GM12878 (cell line): ENCODE data around the gene MAP3K4. TPM values are rescaled to one million over a fixed set of nuclear protein-coding genes. Genes with fewer than 3 reads are reported as not detected.

Source experiments
- ATAC-seq: fragments of 200-7000 bp; cut with Tn5 transposase; 3 replicates; pipeline ENCODE4 v1.9.1; 2020; ENCODE audit warnings: mild to moderate bottlenecking, moderate library complexity
- BruUV-seq: library from RNA; stranded (reverse); fragments of 400-500 nt; replicated peaks from 2 replicates; lab custom pipeline; 2021; lab: Mats Ljungman, UMichigan
- CTCF ChIA-PET: fragments of 300-600 bp; sonication (Branson Sonifier 250); formaldehyde crosslinking; extraction: SDS; loops from one replicate; lab custom pipeline; 2021; ENCODE audit warnings: inconsistent platforms; lab: Yijun Ruan, JAX
- POLR2A ChIA-PET: fragments of 350-600 bp; formaldehyde crosslinking; extraction: SDS; loops from one replicate; lab custom pipeline; 2021; ENCODE audit warnings: inconsistent platforms; lab: Charles Lee
- RAD21 ChIA-PET: fragments of 300-600 bp; sonication (Branson Sonifier 250); formaldehyde crosslinking; loops from one replicate; lab custom pipeline; 2023; ENCODE audit warnings: antibody characterized with exemption; ENCODE audit not compliant: unreplicated experiment; lab: Charles Lee
- SMC1A ChIA-PET: fragments of 300-600 bp; sonication (Branson Sonifier 250); formaldehyde crosslinking; loops from one replicate; lab custom pipeline; 2023; ENCODE audit not compliant: unreplicated experiment, uncharacterized antibody; lab: Charles Lee
- DNase-seq: peaks from one replicate; pipeline ENCODE4 v3.0.0-alpha.2; 2011; ENCODE audit warnings: low read depth, low spot score
- FAIRE-seq: peaks from 3 replicates; lab custom pipeline; 2011; peaks lifted over from hg19 to GRCh38; lab: Jason Lieb, UNC
- H2AFZ ChIP-seq: 2 replicates; pipeline ENCODE4 v1.6.0; 2011; ENCODE audit warnings: low read depth, low read length, control low read depth; ENCODE audit not compliant: control insufficient read depth
- H3K27ac ChIP-seq: 2 replicates; pipeline ENCODE4 v1.5.1; 2011; ENCODE audit warnings: control low read depth; ENCODE audit not compliant: control insufficient read depth, insufficient read depth
- H3K27me3 ChIP-seq, 2 experiments: replicated peaks in 1 of 2; 2 replicates each; pipeline versions ENCODE4 v1.6.0 to v1.6.1; 2011; ENCODE audit warnings: low read length in 1 of 2; ENCODE audit not compliant: control insufficient read depth in 2 of 2, insufficient read depth in 2 of 2
- H3K36me3 ChIP-seq, 2 experiments: 2 replicates each; pipeline ENCODE4 v1.5.1; 2011; ENCODE audit warnings: low read length in 1 of 2; ENCODE audit not compliant: control insufficient read depth in 2 of 2, insufficient read depth in 2 of 2
- H3K4me1 ChIP-seq: 2 replicates; pipeline ENCODE4 v1.6.1; 2011; ENCODE audit warnings: mild to moderate bottlenecking, low read length, moderate library complexity, mixed read lengths; ENCODE audit not compliant: control insufficient read depth, insufficient read depth
- H3K4me2 ChIP-seq: 2 replicates; pipeline ENCODE4 v1.6.0; 2011; ENCODE audit warnings: control low read depth; ENCODE audit not compliant: control insufficient read depth, insufficient read depth
- H3K4me3 ChIP-seq: fragments of 200-600 bp; sonication (generic); 2 replicates; pipeline ENCODE4 v1.5.1; 2016
- H3K79me2 ChIP-seq: 2 replicates; pipeline ENCODE4 v1.6.0; 2011; ENCODE audit warnings: low read length; ENCODE audit not compliant: control insufficient read depth, insufficient read depth
- H3K9ac ChIP-seq: 2 replicates; pipeline ENCODE4 v1.8.0; 2011; ENCODE audit warnings: low read length, control low read depth, mixed read lengths; ENCODE audit not compliant: control insufficient read depth, insufficient read depth
- H3K9me3 ChIP-seq: replicated peaks from 3 replicates; pipeline ENCODE4 v1.5.1; 2011; ENCODE audit warnings: mild to moderate bottlenecking, low read length; ENCODE audit not compliant: control insufficient read depth, insufficient read depth
- H4K20me1 ChIP-seq: 2 replicates; pipeline ENCODE4 v1.6.0; 2011; ENCODE audit not compliant: control insufficient read depth, insufficient read depth
- ATF7 ChIP-seq: fragments of 450-650 bp; IDR thresholded peaks from 2 replicates; pipeline ENCODE4 v1.6.1; 2016; ENCODE audit warnings: low read depth, mild to moderate bottlenecking
- BACH1 ChIP-seq: fragments of 450-650 bp; IDR thresholded peaks from 2 replicates; pipeline ENCODE4 v1.6.1; 2017; ENCODE audit warnings: mild to moderate bottlenecking, borderline replicate concordance
- BCL11A ChIP-seq: IDR thresholded peaks from 2 replicates; pipeline ENCODE4 v1.6.1; 2011; ENCODE audit warnings: low read depth, low read length
- EP300 ChIP-seq, 2 experiments: fragments of 150-350 bp in 1 of 2; IDR thresholded peaks; 2 replicates each; pipeline ENCODE4 v1.6.1; 2011 to 2012; ENCODE audit warnings: low read depth in 2 of 2, low read length in 2 of 2, borderline replicate concordance in 1 of 2, improper control_type of control experiment in 1 of 2, inconsistent platforms in 1 of 2; ENCODE audit not compliant: control insufficient read depth in 1 of 2
- FOS ChIP-seq: IDR thresholded peaks from 3 replicates; pipeline ENCODE4 v1.6.1; 2011; ENCODE audit warnings: borderline replicate concordance; ENCODE audit not compliant: insufficient read length; ENCODE audit errors: extremely low read depth
- IRF4 ChIP-seq: IDR thresholded peaks from 2 replicates; pipeline ENCODE4 v1.6.1; 2011; ENCODE audit warnings: low read depth, low read length
- IRF5 ChIP-seq: fragments of 450-650 bp; IDR thresholded peaks from 2 replicates; pipeline ENCODE4 v1.6.1; 2017; ENCODE audit warnings: borderline replicate concordance
- MEF2A ChIP-seq: IDR thresholded peaks from 2 replicates; pipeline ENCODE4 v1.6.1; 2011; ENCODE audit warnings: low read depth, mild to moderate bottlenecking, low read length, moderate library complexity; ENCODE audit not compliant: insufficient read depth
- MXI1 ChIP-seq: fragments of 150-350 bp; IDR thresholded peaks from 2 replicates; pipeline ENCODE4 v1.6.1; 2011; ENCODE audit warnings: low read depth, mild to moderate bottlenecking, inconsistent platforms, low read length, improper control_type of control experiment
- NFYA ChIP-seq: IDR thresholded peaks from 2 replicates; pipeline ENCODE4 v1.6.1; 2011; ENCODE audit warnings: low read depth, mild to moderate bottlenecking, low read length, improper control_type of control experiment, borderline replicate concordance
- POLR2A ChIP-seq: IDR thresholded peaks from 2 replicates; pipeline ENCODE4 v1.6.1; 2011; ENCODE audit warnings: low read depth, mild to moderate bottlenecking, low read length
- SMC3 ChIP-seq: IDR thresholded peaks from 2 replicates; pipeline ENCODE4 v1.6.1; 2011; ENCODE audit warnings: low read length, improper control_type of control experiment, borderline replicate concordance
- STAT1 ChIP-seq: fragments of 450-650 bp; conservative IDR thresholded peaks from 2 replicates; pipeline ENCODE4 v1.6.1; 2014; ENCODE audit warnings: antibody characterized with exemption, mild to moderate bottlenecking
- SUPT20H ChIP-seq: IDR thresholded peaks from 2 replicates; pipeline ENCODE4 v1.6.1; 2011; ENCODE audit warnings: low read depth, mild to moderate bottlenecking, low read length, moderate library complexity, borderline replicate concordance; ENCODE audit not compliant: control insufficient read depth
- TAF1 ChIP-seq: IDR thresholded peaks from 2 replicates; pipeline ENCODE4 v1.6.1; 2011; ENCODE audit warnings: mild to moderate bottlenecking, low read depth, low read length, borderline replicate concordance
- USF2 ChIP-seq: IDR thresholded peaks from 2 replicates; pipeline ENCODE4 v1.6.1; 2011; ENCODE audit warnings: low read depth, low read length, improper control_type of control experiment, borderline replicate concordance
- ZBED1 ChIP-seq: IDR thresholded peaks from 2 replicates; pipeline ENCODE4 v1.6.1; 2016; ENCODE audit warnings: borderline replicate concordance
- ZNF274 ChIP-seq: IDR thresholded peaks from one replicate; pipeline ENCODE4 v1.8.0; 2011; ENCODE audit not compliant: insufficient read length, insufficient read depth
- WGBS: methylation state at CpG from one replicate; pipeline ENCODE4 v1.1.6; 2016; ENCODE audit warnings: low lambda C conversion rate; ENCODE audit not compliant: insufficient replicate concordance, insufficient coverage; ENCODE audit errors: missing lambda C conversion rate; 5-methylcytosine and 5-hydroxymethylcytosine counted together
- in situ Hi-C: fragments of 300-500 bp; cut with MboI; formaldehyde crosslinking; loops from 9 replicates; pipeline ENCODE4 v1.14.3; 2018; ENCODE audit warnings: mixed read lengths
- intact Hi-C: fragments of 100-400 bp; cut with micrococcal nuclease; formaldehyde crosslinking; loops from one replicate; pipeline ENCODE4 v1.14.2; 2022; ENCODE audit not compliant: unreplicated experiment
- polyA plus RNA-seq, 11 experiments: library from polyadenylated mRNA; depleted of rRNA in 4 of 11; unstranded in 6 of 11; stranded (reverse) in 5 of 11; fragments of >200 nt; fragmentation: Nextera tagmentation in 4 of 11; fragmentation: Illumina TruSeq in 1 of 11; extraction: Ambion mirVana in 4 of 11; extraction: Trizol in 1 of 11; gene quantifications; 1 replicate in 1 of 11; 2 replicates in 10 of 11; pipeline versions ENCODE4 v1.2.1 to v1.2.3, GENCODE V29; 2011 to 2016; ENCODE audit warnings: inconsistent platforms in 2 of 11, missing spikeins in 2 of 11, low read depth in 1 of 11
- total RNA-seq, 4 experiments: library from RNA; depleted of rRNA in 3 of 4; stranded (reverse); fragments of >200 nt in 3 of 4; fragmentation: Illumina TruSeq in 1 of 4; extraction: Trizol in 1 of 4; gene quantifications; 2 replicates each; pipeline versions ENCODE4 v1.2.1 to v1.2.3, GENCODE V29; 2013 to 2021
- TF ChIP-seq, protein P1 (sequence below): fragments of 450-650 bp; formaldehyde crosslinking; IDR thresholded peaks from 2 replicates; pipeline ENCODE4 v1.4.0; 2020; ENCODE audit warnings: mild to moderate bottlenecking, moderate library complexity

MAP3K4 gene
- total and polyA plus RNA-seq, 10 of the 15 experiments (the other 5 are each of a cell fraction or from before 2014, with no cell fraction given): 14.0 to 44.5 (median 23.1) TPM

- ChIA-PET POLR2A (no interaction called here), CTCF (no interaction called here), SMC1A (no interaction called here), RAD21 (no interaction called here)
- no TSS peak for BruUV-seq
- Histone ChIP-seq H3K4me1 (no peaks in the 10 kb centered on the region), H3K4me2 (no peak overlapping the region), H3K79me2 (no peaks in the 10 kb centered on the region), H3K9ac (no peak overlapping the region), H3K4me3 (no peak overlapping the region), H3K27me3 (peaks cover 0 to 1% of the 10 kb centered on the region in 2 experiments; a peak in 2 of 4 replicates), H3K9me3 (no peaks in the 10 kb centered on the region), H4K20me1 (no peaks in the 10 kb centered on the region), H3K27ac (no peak overlapping the region), H2AFZ (no peak overlapping the region), H3K36me3 (no peaks in the 10 kb centered on the region)
- ATAC-seq: no peak
- no peak for TF ChIP-seq ZNF274
- TF ChIP-seq USF2: no peak
- TF ChIP-seq SUPT20H: no peak
- no peak for TF ChIP-seq SMC3
- TF ChIP-seq POLR2A: no peak
- TF ChIP-seq, protein P1, sequence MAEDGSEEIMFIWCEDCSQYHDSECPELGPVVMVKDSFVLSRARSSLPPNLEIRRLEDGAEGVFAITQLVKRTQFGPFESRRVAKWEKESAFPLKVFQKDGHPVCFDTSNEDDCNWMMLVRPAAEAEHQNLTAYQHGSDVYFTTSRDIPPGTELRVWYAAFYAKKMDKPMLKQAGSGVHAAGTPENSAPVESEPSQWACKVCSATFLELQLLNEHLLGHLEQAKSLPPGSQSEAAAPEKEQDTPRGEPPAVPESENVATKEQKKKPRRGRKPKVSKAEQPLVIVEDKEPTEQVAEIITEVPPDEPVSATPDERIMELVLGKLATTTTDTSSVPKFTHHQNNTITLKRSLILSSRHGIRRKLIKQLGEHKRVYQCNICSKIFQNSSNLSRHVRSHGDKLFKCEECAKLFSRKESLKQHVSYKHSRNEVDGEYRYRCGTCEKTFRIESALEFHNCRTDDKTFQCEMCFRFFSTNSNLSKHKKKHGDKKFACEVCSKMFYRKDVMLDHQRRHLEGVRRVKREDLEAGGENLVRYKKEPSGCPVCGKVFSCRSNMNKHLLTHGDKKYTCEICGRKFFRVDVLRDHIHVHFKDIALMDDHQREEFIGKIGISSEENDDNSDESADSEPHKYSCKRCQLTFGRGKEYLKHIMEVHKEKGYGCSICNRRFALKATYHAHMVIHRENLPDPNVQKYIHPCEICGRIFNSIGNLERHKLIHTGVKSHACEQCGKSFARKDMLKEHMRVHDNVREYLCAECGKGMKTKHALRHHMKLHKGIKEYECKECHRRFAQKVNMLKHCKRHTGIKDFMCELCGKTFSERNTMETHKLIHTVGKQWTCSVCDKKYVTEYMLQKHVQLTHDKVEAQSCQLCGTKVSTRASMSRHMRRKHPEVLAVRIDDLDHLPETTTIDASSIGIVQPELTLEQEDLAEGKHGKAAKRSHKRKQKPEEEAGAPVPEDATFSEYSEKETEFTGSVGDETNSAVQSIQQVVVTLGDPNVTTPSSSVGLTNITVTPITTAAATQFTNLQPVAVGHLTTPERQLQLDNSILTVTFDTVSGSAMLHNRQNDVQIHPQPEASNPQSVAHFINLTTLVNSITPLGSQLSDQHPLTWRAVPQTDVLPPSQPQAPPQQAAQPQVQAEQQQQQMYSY (CRISPR knock-in tag): no peak
- TF ChIP-seq IRF4: no peak
- TF ChIP-seq FOS: no peak
- no peak for TF ChIP-seq STAT1
- TF ChIP-seq BACH1: no peak
- no peak for TF ChIP-seq NFYA
- no peak for TF ChIP-seq BCL11A
- TF ChIP-seq ATF7: no peak
- TF ChIP-seq MXI1: no peak
- TF ChIP-seq EP300 (IDR thresholded peaks at IDR 0.05; ENCODE audit: borderline replicate concordance in 1 of 2, control insufficient read depth in 1 of 2, low read depth in 2 of 2, low read length in 2 of 2): no peak
- no peak for TF ChIP-seq IRF5
- no peak for TF ChIP-seq TAF1
- no peak for TF ChIP-seq ZBED1
- no peak for TF ChIP-seq MEF2A
- WGBS: 51% methylated on average over 11 of the region's 11 CpGs
- FAIRE-seq: no peak
- in situ Hi-C loops: no loop called here
- intact Hi-C loops: no loop called here
- no peak for DNase-seq
These were observed 18.0 kb upstream of the MAP3K4 start for GRCh38 chr6:160973311-160974250.
